GM12892 (cell line): ENCODE results near the gene PRDM7.
"Not testable (repeated sequence)": the region's sequence is repeated elsewhere in the genome, so short reads cannot be mapped to it uniquely, and the experiment has no call there.

Source experiments
- DNase-seq: peaks from one replicate; pipeline ENCODE4 v3.0.0; 2011; ENCODE audit not compliant: insufficient read length
- FAIRE-seq: peaks from 2 replicates; lab custom pipeline; 2011; peaks lifted over from hg19 to GRCh38; lab: Jason Lieb, UNC
- POLR2A ChIP-seq: IDR thresholded peaks from 2 replicates; pipeline ENCODE4 v1.6.1; 2011; ENCODE audit warnings: low read depth, low read length, control low read depth
- POLR2AphosphoS5 ChIP-seq: IDR thresholded peaks from 2 replicates; pipeline ENCODE4 v1.6.1; 2011; ENCODE audit warnings: low read depth, low read length, control low read depth
- TAF1 ChIP-seq: IDR thresholded peaks from 2 replicates; pipeline ENCODE4 v1.6.1; 2011; ENCODE audit warnings: low read depth, mild to moderate bottlenecking, control low read depth, low read length, borderline replicate concordance

PRDM7 gene

DNA sequence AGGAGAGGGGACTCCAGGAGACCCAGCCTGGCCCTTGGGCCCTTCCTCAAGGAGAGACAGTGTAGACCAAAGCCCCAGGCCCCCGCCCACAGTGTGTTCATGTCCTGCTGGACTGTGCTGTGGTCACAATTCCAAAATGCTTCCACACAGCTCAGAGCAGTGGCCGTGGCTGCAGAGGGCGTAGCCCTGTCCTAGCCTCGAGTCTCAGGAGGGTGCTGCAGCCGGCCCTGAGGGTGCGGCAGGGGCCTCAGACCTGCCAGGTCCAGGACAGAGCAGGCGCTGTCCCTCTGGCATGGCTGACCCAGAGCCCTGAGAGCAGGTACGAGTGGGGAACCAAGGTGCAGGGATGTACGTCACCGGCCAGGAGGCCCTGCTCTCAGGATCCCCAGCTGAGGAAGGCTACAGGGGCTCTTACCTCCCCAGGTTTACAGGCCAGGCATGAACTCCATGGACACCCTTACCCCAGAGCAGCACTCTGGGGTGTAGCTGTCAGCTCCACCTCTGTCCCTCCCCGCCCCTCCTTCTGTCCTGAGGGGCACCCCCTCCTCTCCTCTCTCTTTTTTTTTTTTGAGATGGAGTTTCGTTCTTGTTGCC is 65.1 kb downstream of the PRDM7 start:
- FAIRE-seq (no peak), DNase-seq (no peak)
- no peak for TF ChIP-seq POLR2AphosphoS5
- no peak for TF ChIP-seq POLR2A
- no peak for TF ChIP-seq TAF1

DNA sequence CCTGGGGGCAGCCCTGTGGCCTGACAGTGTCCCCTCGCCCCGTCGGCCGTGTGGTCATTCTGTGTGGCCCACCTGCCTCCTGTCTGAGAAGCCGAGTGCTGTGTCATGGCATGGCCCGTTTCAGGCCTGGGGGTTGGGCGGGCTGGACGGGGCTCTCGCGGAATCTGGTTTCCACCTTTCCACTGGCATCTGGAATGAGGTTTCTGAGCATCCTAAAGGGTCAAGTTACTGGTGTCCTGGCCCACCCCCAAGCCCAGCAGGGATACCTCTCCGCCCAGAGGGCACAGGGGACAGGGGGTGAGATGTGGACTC is 65.7 kb downstream of the PRDM7 start:
- DNase-seq (no peak), FAIRE-seq (no peak)
- TF ChIP-seq TAF1, result no peak
- no peak for TF ChIP-seq POLR2A
- no peak for TF ChIP-seq POLR2AphosphoS5

DNA sequence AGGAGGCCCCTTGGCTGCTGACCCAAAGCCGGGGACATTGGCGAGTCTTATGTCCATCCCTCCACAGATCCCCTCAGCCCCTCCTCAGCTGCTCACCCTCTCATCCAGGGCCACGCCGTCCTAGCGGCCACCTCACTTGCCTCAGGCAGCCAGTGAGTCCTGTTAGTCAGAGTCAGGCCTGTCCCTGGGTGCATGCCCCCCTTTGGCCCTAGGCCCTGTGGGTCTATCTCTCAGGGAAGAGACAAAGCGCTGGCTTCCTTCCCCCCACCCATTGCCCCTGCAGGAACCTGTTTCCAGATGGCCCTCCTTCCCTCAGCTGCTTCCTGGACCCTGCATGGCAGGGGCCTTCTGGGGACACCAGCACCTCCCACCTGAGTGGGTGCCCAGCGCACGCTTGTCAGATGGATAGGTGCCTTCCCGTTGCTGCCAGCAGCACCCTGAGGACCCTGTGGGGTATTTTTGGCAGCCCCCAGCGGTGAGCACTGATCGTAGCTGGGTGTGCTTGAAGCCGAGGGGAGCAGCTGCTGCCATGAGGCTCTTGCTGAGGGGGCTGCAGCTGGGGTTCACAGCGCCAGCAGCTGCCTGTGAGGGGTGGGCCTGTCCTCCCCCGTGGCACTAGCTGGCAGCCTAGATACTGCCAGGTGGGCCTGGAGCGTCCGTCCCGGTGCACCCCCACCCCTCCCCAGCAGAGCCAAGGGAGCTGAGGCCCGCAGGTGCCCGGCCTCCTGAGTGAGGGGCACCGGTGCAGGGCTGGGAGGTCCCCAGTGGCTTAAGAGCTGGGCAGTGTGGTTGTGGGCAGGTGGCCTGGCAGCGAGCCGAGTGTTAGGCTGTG is 66.2 kb downstream of the PRDM7 start:
- no peak for TF ChIP-seq POLR2A
- TF ChIP-seq POLR2AphosphoS5, result no peak
- TF ChIP-seq TAF1, result no peak
- DNase-seq (no peak), FAIRE-seq (no peak)

DNA sequence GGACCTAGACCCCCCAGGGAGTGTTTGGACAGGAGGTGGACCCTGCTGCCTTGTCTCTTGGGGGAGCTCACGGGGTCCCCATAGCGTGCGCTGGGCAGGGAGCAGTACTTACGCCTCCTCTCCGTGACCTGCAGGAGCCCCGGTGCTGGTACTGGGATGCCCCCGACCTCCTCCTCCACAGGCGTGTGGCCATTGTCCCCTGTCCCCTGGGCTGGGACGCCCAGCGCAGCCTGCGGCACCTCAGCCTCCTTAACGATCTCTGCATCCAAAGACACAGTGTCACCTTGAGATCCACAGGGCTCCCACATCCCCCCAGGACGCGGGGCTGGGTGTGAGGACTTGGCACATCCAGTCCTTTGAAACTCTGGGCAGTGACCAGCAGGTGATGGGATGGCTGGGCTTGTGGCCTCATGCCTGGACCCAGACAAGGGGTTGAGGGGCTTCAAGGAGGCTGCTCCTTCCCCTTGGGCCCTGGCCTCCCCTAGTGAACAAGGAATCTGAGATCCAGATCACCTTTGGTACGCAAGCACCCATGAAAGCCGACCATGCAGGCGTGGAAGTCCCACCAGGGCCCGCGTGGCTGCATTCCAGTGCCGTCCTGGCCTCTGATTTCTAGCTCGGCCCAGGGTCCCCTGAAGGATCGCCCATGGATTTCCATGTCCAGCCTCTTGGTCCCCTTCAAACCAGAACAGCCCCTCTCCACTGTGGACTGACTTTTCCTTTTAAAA is 67.8 kb downstream of the PRDM7 start:
- no peak for TF ChIP-seq POLR2A
- no peak for TF ChIP-seq TAF1
- no peak for TF ChIP-seq POLR2AphosphoS5

DNA sequence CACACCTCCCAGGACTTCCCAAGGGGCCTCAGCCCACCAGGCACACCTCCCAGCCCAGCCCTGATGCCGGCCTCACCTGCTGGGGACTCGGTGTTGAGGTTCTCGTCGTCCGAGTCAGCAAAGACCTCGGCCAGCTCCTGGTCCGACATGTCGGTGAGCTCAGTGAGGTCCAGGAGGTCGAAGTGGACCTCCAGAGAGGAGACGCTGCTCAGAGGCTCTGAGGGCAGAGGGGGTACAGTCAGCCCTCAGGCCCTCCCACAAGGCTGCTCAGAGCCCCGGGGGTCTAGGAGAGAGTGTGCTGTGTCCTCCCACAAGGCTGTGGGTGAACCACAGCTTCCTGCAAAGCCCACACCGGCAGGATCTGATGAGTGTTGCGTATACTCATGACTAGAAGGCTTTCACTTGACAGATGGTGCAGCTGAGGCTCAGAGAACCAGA is 68.4 kb downstream of the PRDM7 start:
- TF ChIP-seq TAF1 (no peak), POLR2A (no peak), POLR2AphosphoS5 (no peak)
- no peak for DNase-seq
- FAIRE-seq, result peak; percentile 56

More for the DNA sequence above, 67.8 kb downstream of the PRDM7 start:
- DNase-seq (no peak), FAIRE-seq (no peak)

DNA sequence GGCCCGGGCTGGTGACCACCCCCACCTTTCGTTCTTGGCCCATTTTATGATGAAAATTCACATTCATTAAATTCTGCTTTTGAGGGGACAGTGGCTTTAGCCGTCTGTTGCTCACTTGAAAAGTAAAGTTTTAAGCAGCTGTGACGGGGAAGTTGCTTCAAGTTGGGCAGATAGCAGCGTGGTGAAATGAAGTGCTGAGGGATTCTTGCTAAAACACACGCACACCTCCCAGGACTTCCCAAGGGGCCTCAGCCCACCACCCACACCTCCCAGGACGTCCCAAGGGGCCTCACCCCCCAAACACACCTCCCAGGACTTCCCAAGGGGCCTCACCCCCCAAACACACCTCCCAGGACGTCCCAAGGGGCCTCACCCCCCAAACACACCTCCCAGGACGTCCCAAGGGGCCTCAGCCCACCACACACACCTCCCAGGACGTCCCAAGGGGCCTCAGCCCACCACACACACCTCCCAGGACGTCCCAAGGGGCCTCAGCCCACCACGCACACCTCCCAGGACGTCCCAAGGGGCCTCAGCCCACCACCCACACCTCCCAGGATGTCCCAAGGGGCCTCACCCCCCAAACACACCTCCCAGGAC is 69.4 kb downstream of the PRDM7 start:
- FAIRE-seq, result peak; percentile 38
- DNase-seq, result not testable (repeated sequence)

DNA sequence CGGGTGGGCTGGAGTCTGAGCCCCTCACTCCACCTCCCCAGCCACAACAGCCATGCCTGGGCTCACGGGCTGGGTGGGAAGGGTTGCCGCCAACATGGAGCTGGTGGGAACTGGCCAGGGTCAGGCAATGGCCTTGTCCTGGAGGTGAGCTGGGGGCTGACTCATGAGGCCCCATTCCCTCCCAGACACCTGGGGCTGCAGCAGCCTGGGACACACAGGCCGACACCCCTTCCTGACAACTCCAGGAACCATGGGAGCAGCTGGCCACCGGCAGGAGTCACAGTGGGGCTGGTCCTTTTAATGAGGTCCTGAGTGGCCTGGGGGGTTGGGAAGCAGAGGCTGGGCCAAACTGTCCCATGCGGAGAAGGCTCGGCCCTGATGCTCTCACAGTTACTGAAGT is 70.1 kb downstream of the PRDM7 start:
- FAIRE-seq (no peak), DNase-seq (no peak)
- TF ChIP-seq POLR2A (no peak), POLR2AphosphoS5 (no peak), TAF1 (no peak)
